Dermis microvascular lymphatic vessel endothelial cell (primary cell): Measurements from ENCODE around the gene SLC3A2. TPM values are rescaled to one million over a fixed set of nuclear protein-coding genes. Genes with fewer than 3 reads are reported as not detected.
A peak's percentile ranks its signal among the peaks of the same experiment; 100 is the strongest.
"Not testable (repeated sequence)": the region's sequence is repeated elsewhere in the genome, so short reads cannot be mapped to it uniquely, and the experiment has no call there.

Experiments
- DNase-seq, 2 donors: peaks; one replicate each; pipeline versions ENCODE4 v3.0.0 to v3.0.0-alpha.2; 2010; ENCODE audit warnings: low read depth in 2 of 2
- total RNA-seq: library from RNA; depleted of rRNA; stranded (reverse); fragments of >200 nt; gene quantifications from 2 replicates; pipeline ENCODE4 v1.2.1, GENCODE V29; 2014

The SLC3A2 gene
- total RNA-seq, result 48.4 and 51.1 TPM in 2 replicates

GRCh38 chr11:62880803-62881578, at the start of gene SLC3A2:
Gene SLC3A2 (plus strand): TSS chr11:62880896. CDS start chr11:62881024, 128 bp downstream.
- DNase-seq, result peak; percentile 61 to 89

- peak in 1 of 2 donors; percentile 25 for DNase-seq
Observed at GRCh38 chr11:62830904-62831519, 49.7 kb upstream of the SLC3A2 start.

GRCh38 chr11:62831520-62832335, 49.0 kb upstream of the SLC3A2 start, which contains the start of gene STX5:
Gene STX5 (minus strand): TSS chr11:62832051. CDS start chr11:62831243, 808 bp downstream.
- peak; percentile 98 to 99 for DNase-seq

GRCh38 chr11:62832336-62833234, 48.1 kb upstream of the SLC3A2 start, which contains the start of gene TEX54:
Gene TEX54 (minus strand): TSS chr11:62832841.
- DNase-seq, result no peak

- no peak for DNase-seq
Observed at GRCh38 chr11:62835336-62835735, 45.4 kb upstream of the SLC3A2 start.

GRCh38 chr11:62839050-62839945, 41.4 kb upstream of the SLC3A2 start, which contains the start of gene WDR74:
Gene WDR74 (minus strand): TSS chr11:62839590. CDS start chr11:62839570, 20 bp downstream.
- peak; percentile 90 to 94 for DNase-seq

GRCh38 chr11:62840721-62841360, 39.9 kb upstream of the SLC3A2 start:
- peak in 1 of 2 donors; percentile 75 for DNase-seq

- peak; percentile 98 to 99 for DNase-seq
Observed at GRCh38 chr11:62841361-62842170, 39.1 kb upstream of the SLC3A2 start.

- no peak for DNase-seq
Observed at GRCh38 chr11:62842171-62842741, 38.4 kb upstream of the SLC3A2 start.

GRCh38 chr11:62842891-62843290, 37.8 kb upstream of the SLC3A2 start:
- DNase-seq, result not testable (repeated sequence)

GRCh38 chr11:62843466-62843865, 37.2 kb upstream of the SLC3A2 start:
- DNase-seq, result no peak

- DNase-seq, result no peak
Observed at GRCh38 chr11:62844154-62844553, 36.5 kb upstream of the SLC3A2 start.

- DNase-seq, result no peak
Observed at GRCh38 chr11:62846177-62846576, 34.5 kb upstream of the SLC3A2 start.

- DNase-seq, result no peak
Observed at GRCh38 chr11:62847767-62848314, 32.9 kb upstream of the SLC3A2 start.

GRCh38 chr11:62850911-62851806, 29.5 kb upstream of the SLC3A2 start:
- no peak for DNase-seq

GRCh38 chr11:62851807-62852522, 28.7 kb upstream of the SLC3A2 start:
- no peak for DNase-seq
